ENCODE data around the gene HSD17B4. TPM values are rescaled to one million over a fixed set of nuclear protein-coding genes. Genes with fewer than 3 reads are reported as not detected.

HSD17B4 gene
- total and polyA plus RNA-seq, 12 donors: 236 to 620 (median 344) TPM

GRCh38 chr5:119468286-119468685 lies 16.0 kb downstream of the HSD17B4 start:
- intact Hi-C loops (cut with DNase I): no loop called here
- H3K4me3 ChIP-seq: no peak overlapping the region
- DNase-seq: no peak
- H3K27ac ChIP-seq: no peak overlapping the region
- 89 to 100% (median 98%) methylated on average over 1 of the region's 1 CpG for WGBS, 4 donors
- peaks cover 0 to 14% (median 0%) of the 10 kb centered on the region in 3 donors for H3K9me3 ChIP-seq (replicated peaks in 1 of 3)
- H3K4me1 ChIP-seq (replicated peaks in 1 of 2): peaks cover 0 to 7% of the 10 kb centered on the region in 2 donors
- no peaks in the 10 kb centered on the region for H3K27me3 ChIP-seq
- TF ChIP-seq POLR2A (IDR thresholded peaks at IDR 0.05): no peak
- no peak for TF ChIP-seq CTCF (IDR thresholded peaks at IDR 0.05)
- H3K36me3 ChIP-seq (replicated peaks in 1 of 2): no peaks in the 10 kb centered on the region

GRCh38 chr5:119470105-119470763 lies 17.9 kb downstream of the HSD17B4 start:
- peaks cover 0 to 7% of the 10 kb centered on the region in 2 donors for H3K4me1 ChIP-seq (replicated peaks in 1 of 2)
- TF ChIP-seq CTCF (IDR thresholded peaks at IDR 0.05) (no peak), POLR2A (IDR thresholded peaks at IDR 0.05) (no peak)
- DNase-seq: no peak
- WGBS, 4 donors: 87 to 93% (median 87%) methylated on average over 2 to 3 of the region's 3 CpGs
- intact Hi-C loops (cut with DNase I): no loop called here
- H3K27me3 ChIP-seq: no peaks in the 10 kb centered on the region
- H3K9me3 ChIP-seq (replicated peaks in 1 of 3): peaks cover 0 to 14% (median 0%) of the 10 kb centered on the region in 3 donors
- H3K4me3 ChIP-seq: no peak overlapping the region
- peaks cover 0 to under 1% of the 10 kb centered on the region in 2 donors for H3K36me3 ChIP-seq (replicated peaks in 1 of 2)
- H3K27ac ChIP-seq: no peak overlapping the region

- Histone ChIP-seq H3K27ac (no peak overlapping the region), H3K36me3 (replicated peaks in 1 of 2) (peaks cover 0 to 3% of the 10 kb centered on the region in 2 donors), H3K27me3 (no peaks in the 10 kb centered on the region), H3K9me3 (replicated peaks in 1 of 3) (peaks cover 0 to 14% (median 0%) of the 10 kb centered on the region in 3 donors), H3K4me3 (no peak overlapping the region), H3K4me1 (replicated peaks in 1 of 2) (peaks cover 0 to 7% of the 10 kb centered on the region in 2 donors)
- intact Hi-C loops (cut with DNase I): no loop called here
- peak; percentile 36 to 69 (median 56) for TF ChIP-seq CTCF (IDR thresholded peaks at IDR 0.05)
- no peak for TF ChIP-seq POLR2A (IDR thresholded peaks at IDR 0.05)
- 51 to 59% (median 56%) methylated on average over 3 of the region's 3 CpGs for WGBS, 4 donors
- DNase-seq: peak in 1 of 7 donors; percentile 13
These were observed 18.7 kb downstream of the HSD17B4 start for GRCh38 chr5:119470851-119471451.

GRCh38 chr5:119473241-119473640 lies 20.9 kb downstream of the HSD17B4 start:
- 94 to 100% (median 100%) methylated on average over 1 of the region's 1 CpG for WGBS, 4 donors
- intact Hi-C loops (cut with DNase I): no loop called here

More at GRCh38 chr5:119473241-119473640, 20.9 kb downstream of the HSD17B4 start:
- TF ChIP-seq POLR2A (IDR thresholded peaks at IDR 0.05) (no peak), CTCF (IDR thresholded peaks at IDR 0.05) (no peak)
- peaks cover 0 to 7% of the 10 kb centered on the region in 2 donors for H3K4me1 ChIP-seq (replicated peaks in 1 of 2)
- H3K27me3 ChIP-seq: no peaks in the 10 kb centered on the region
- H3K27ac ChIP-seq: no peak overlapping the region
- no peak for DNase-seq
- H3K4me3 ChIP-seq: no peak overlapping the region
- peaks cover 0 to 8% (median 0%) of the 10 kb centered on the region in 3 donors for H3K9me3 ChIP-seq (replicated peaks in 1 of 3)
- H3K36me3 ChIP-seq (replicated peaks in 1 of 2): peaks cover 3 to 10% of the 10 kb centered on the region in 2 donors

All from adrenal gland (tissue), 12 donors.